HG02798 (cell line): Measurements from ENCODE around the gene SH3RF2.

Experiments used
- ATAC-seq: cut with Tn5 transposase; IDR thresholded peaks from one replicate; pipeline ENCODE4 v1.9.1; 2021; ENCODE audit warnings: mild to moderate bottlenecking; ENCODE audit not compliant: unreplicated experiment, poor library complexity

The SH3RF2 gene

GRCh38 chr5:146027751-146028150 is 91.4 kb downstream of the SH3RF2 start:
- no peak for ATAC-seq

- no peak for ATAC-seq
These were observed 96.5 kb downstream of the SH3RF2 start for GRCh38 chr5:146032911-146033310.

- ATAC-seq = no peak
These were observed 97.7 kb downstream of the SH3RF2 start for GRCh38 chr5:146034127-146034526.

GRCh38 chr5:146034605-146035004 is 98.2 kb downstream of the SH3RF2 start:
- ATAC-seq = no peak

GRCh38 chr5:146039420-146039819 is 103.0 kb downstream of the SH3RF2 start:
- no peak for ATAC-seq

GRCh38 chr5:146040527-146040926 is 104.1 kb downstream of the SH3RF2 start:
- ATAC-seq = no peak

- ATAC-seq = peak; percentile 69
These were observed 104.9 kb downstream of the SH3RF2 start for GRCh38 chr5:146041180-146041789.

- no peak for ATAC-seq
These were observed 106.4 kb downstream of the SH3RF2 start for GRCh38 chr5:146042628-146043279.

GRCh38 chr5:146043722-146044121 is 107.3 kb downstream of the SH3RF2 start:
- ATAC-seq = no peak

- ATAC-seq = no peak
These were observed 111.0 kb downstream of the SH3RF2 start for GRCh38 chr5:146047396-146047795.

GRCh38 chr5:146048994-146049703 is 112.8 kb downstream of the SH3RF2 start:
- peak; percentile 40 for ATAC-seq

- no peak for ATAC-seq
These were observed 113.3 kb downstream of the SH3RF2 start for GRCh38 chr5:146049704-146050026.

GRCh38 chr5:146050086-146050485 is 113.7 kb downstream of the SH3RF2 start:
- ATAC-seq = no peak

GRCh38 chr5:146051678-146052077 is 115.3 kb downstream of the SH3RF2 start:
- no peak for ATAC-seq

GRCh38 chr5:146052780-146053179 is 116.4 kb downstream of the SH3RF2 start:
- ATAC-seq = no peak

GRCh38 chr5:146055432-146055831 is 119.1 kb downstream of the SH3RF2 start:
- no peak for ATAC-seq

GRCh38 chr5:146059460-146060220 is 123.3 kb downstream of the SH3RF2 start:
- no peak for ATAC-seq

GRCh38 chr5:146060221-146060585 is 123.8 kb downstream of the SH3RF2 start:
- no peak for ATAC-seq

GRCh38 chr5:146066968-146067367 is 130.6 kb downstream of the SH3RF2 start:
- ATAC-seq = no peak

GRCh38 chr5:146068206-146068605 is 131.8 kb downstream of the SH3RF2 start:
- no peak for ATAC-seq
